ENCODE data around the gene AHCYL2. TPM values are rescaled to one million over a fixed set of nuclear protein-coding genes. Genes with fewer than 3 reads are reported as not detected.

The AHCYL2 gene
- total and polyA plus RNA-seq, 2 donors (not counting 1 experiment from before 2014, with no cell fraction given) = 8.8 to 26.2 TPM

GRCh38 chr7:129343099-129343700, 118.4 kb downstream of the AHCYL2 start:
- Histone ChIP-seq H3K4me3 (ENCODE audit: control extremely low read depth in 1 of 5, extremely low read depth in 1 of 5, insufficient read depth in 1 of 5, low read depth in 2 of 5, low read length in 4 of 5) (no peak overlapping the region), H3K36me3 (replicated peaks in 1 of 2; ENCODE audit: control extremely low read depth in 1 of 2, control insufficient read depth in 1 of 2, extremely low read depth in 1 of 2, insufficient read depth in 2 of 2, low read length in 1 of 2) (peaks cover 0 to 3% of the 10 kb centered on the region in 2 experiments), H2AFZ (ENCODE audit: insufficient read depth, low read depth, low read length, poor library complexity, severe bottlenecking) (no peak overlapping the region), H3K27me3 (replicated peaks in 1 of 4; ENCODE audit: control extremely low read depth in 1 of 4, control insufficient read depth in 3 of 4, insufficient read depth in 4 of 4, low read length in 3 of 4) (no peaks in the 10 kb centered on the region), H3K27ac (ENCODE audit: low read length in 2 of 2) (no peak overlapping the region), H3K4me2 (replicated peaks; ENCODE audit: low read depth, low read length, poor library complexity, severe bottlenecking) (no peak overlapping the region), H3K79me2 (ENCODE audit: control insufficient read depth, insufficient read depth, low read length) (no peaks in the 10 kb centered on the region), H3K9me3 (ENCODE audit: control extremely low read depth in 1 of 3, control insufficient read depth in 2 of 3, insufficient read depth in 1 of 3, low read length in 2 of 3) (no peaks in the 10 kb centered on the region), H4K20me1 (ENCODE audit: control insufficient read depth, insufficient read depth, low read length, poor library complexity, severe bottlenecking) (no peaks in the 10 kb centered on the region), H3K9ac (ENCODE audit: low read length) (no peak overlapping the region), H3K4me1 (ENCODE audit: control insufficient read depth in 2 of 2, insufficient read depth in 2 of 2, low read length in 2 of 2) (no peaks in the 10 kb centered on the region)
- TF ChIP-seq CTCF (IDR thresholded peaks at IDR 0.05) (peak; percentile 90), EZH2 (IDR thresholded peaks at IDR 0.05; ENCODE audit: borderline replicate concordance, insufficient read depth, low read depth, low read length, poor library complexity, severe bottlenecking) (no peak)
- ATAC-seq (ENCODE audit: low read depth) (no peak), DNase-seq (peak; percentile 58)
- Mint-ChIP-seq H3K27ac (no peak overlapping the region), H3K9me3 (ENCODE audit: insufficient read depth) (no peaks in the 10 kb centered on the region), H3K27me3 (no peaks in the 10 kb centered on the region), H3K4me1 (peaks cover 4% of the 10 kb centered on the region), H3K4me3 (no peak overlapping the region)
- ChIA-PET CTCF (interaction anchor here (0.6 to 3.3 kb wide), 24 partner anchors 9 to 668 kb away, joined by 3 to 26 read pairs (median 5); no protein-coding TSS in a partner anchor), POLR2A (no interaction called here)
- intact Hi-C loops (cut with micrococcal nuclease) = loop anchor here (1.0 kb wide), 1 partner anchor 487 kb away; no protein-coding TSS in a partner anchor
- WGBS (ENCODE audit: insufficient coverage) = no CpG with 5 or more reads among the region's 3 CpGs

DNA sequence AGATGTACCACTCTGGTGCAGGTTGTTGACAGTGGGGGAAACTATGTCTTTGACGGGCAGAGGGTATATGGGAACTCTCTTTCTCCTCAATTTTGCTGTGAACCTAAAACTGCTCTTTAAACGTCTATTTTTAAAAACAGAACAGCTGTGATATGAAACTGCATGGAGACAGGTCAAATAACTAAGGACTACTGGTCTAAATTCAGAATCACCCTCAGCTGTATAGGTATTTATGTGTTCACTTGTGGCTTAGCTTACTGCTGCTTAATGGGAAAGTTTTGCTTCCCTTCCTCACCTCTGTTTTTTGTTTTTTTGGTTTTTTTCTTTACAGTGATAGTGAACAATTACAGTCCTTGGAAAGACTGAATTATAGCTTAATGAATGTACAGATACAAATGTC, 122.5 kb downstream of the AHCYL2 start:
- no peaks in the 10 kb centered on the region for H3K27me3 Mint-ChIP-seq
- WGBS (ENCODE audit: insufficient coverage) = no CpG with 5 or more reads among the region's 2 CpGs
- H4K20me1 ChIP-seq (ENCODE audit: control insufficient read depth, insufficient read depth, low read length, poor library complexity, severe bottlenecking) = no peaks in the 10 kb centered on the region

More for the DNA sequence above, 122.5 kb downstream of the AHCYL2 start:
- Mint-ChIP-seq H3K27ac (no peak overlapping the region), H3K9me3 (ENCODE audit: insufficient read depth) (no peaks in the 10 kb centered on the region), H3K4me1 (peaks cover 4% of the 10 kb centered on the region), H3K4me3 (no peak overlapping the region)
- TF ChIP-seq CTCF (IDR thresholded peaks at IDR 0.05) (no peak), EZH2 (IDR thresholded peaks at IDR 0.05; ENCODE audit: borderline replicate concordance, insufficient read depth, low read depth, low read length, poor library complexity, severe bottlenecking) (no peak)
- Histone ChIP-seq H3K4me1 (ENCODE audit: control insufficient read depth in 2 of 2, insufficient read depth in 2 of 2, low read length in 2 of 2) (no peaks in the 10 kb centered on the region), H3K79me2 (ENCODE audit: control insufficient read depth, insufficient read depth, low read length) (no peaks in the 10 kb centered on the region), H3K9ac (ENCODE audit: low read length) (no peak overlapping the region), H3K4me3 (ENCODE audit: control extremely low read depth in 1 of 5, extremely low read depth in 1 of 5, insufficient read depth in 1 of 5, low read depth in 2 of 5, low read length in 4 of 5) (no peak overlapping the region), H3K27me3 (replicated peaks in 1 of 4; ENCODE audit: control extremely low read depth in 1 of 4, control insufficient read depth in 3 of 4, insufficient read depth in 4 of 4, low read length in 3 of 4) (no peaks in the 10 kb centered on the region), H3K9me3 (ENCODE audit: control extremely low read depth in 1 of 3, control insufficient read depth in 2 of 3, insufficient read depth in 1 of 3, low read length in 2 of 3) (no peaks in the 10 kb centered on the region), H3K36me3 (replicated peaks in 1 of 2; ENCODE audit: control extremely low read depth in 1 of 2, control insufficient read depth in 1 of 2, extremely low read depth in 1 of 2, insufficient read depth in 2 of 2, low read length in 1 of 2) (peaks cover 0 to 3% of the 10 kb centered on the region in 2 experiments), H3K4me2 (replicated peaks; ENCODE audit: low read depth, low read length, poor library complexity, severe bottlenecking) (no peak overlapping the region), H2AFZ (ENCODE audit: insufficient read depth, low read depth, low read length, poor library complexity, severe bottlenecking) (no peak overlapping the region), H3K27ac (ENCODE audit: low read length in 2 of 2) (no peak overlapping the region)
- POLR2A ChIA-PET = no interaction called here
- intact Hi-C loops (cut with micrococcal nuclease) = no loop called here
- ATAC-seq (ENCODE audit: low read depth) (no peak), DNase-seq (no peak)
- CTCF ChIA-PET = interaction anchor here (0.7 to 2.0 kb wide), 2 partner anchors 20 to 92 kb away, joined by 3 to 8 read pairs; no protein-coding TSS in a partner anchor

All from B cell (primary cell).